Neutrophil (primary cell): ENCODE data around the gene GAK.

ENCODE experiments used
- H3K27ac ChIP-seq: fragments of 200-600 bp; sonication (generic); 2 replicates; pipeline ENCODE4 v1.5.1; 2016; ENCODE audit warnings: mild to moderate bottlenecking, moderate library complexity
- H3K27me3 ChIP-seq: fragments of 200-600 bp; sonication (generic); 2 replicates; pipeline ENCODE4 v1.6.0; 2016; ENCODE audit warnings: mild to moderate bottlenecking
- H3K36me3 ChIP-seq: fragments of 200-600 bp; sonication (generic); 2 replicates; pipeline ENCODE4 v1.5.1; 2017
- H3K4me1 ChIP-seq, 2 experiments: fragments of 200-600 bp in 1 of 2; sonication (generic) in 1 of 2; 1 replicate in 1 of 2; 2 replicates in 1 of 2; pipeline versions ENCODE4 v1.5.1 to v1.6.1; 2013 to 2016; ENCODE audit warnings: low read depth in 1 of 2, low read length in 1 of 2, mild to moderate bottlenecking in 1 of 2, moderate library complexity in 1 of 2; ENCODE audit not compliant: control insufficient read depth in 1 of 2, insufficient read depth in 1 of 2
- H3K4me3 ChIP-seq, 2 experiments: fragments of 200-600 bp in 1 of 2; sonication (generic) in 1 of 2; 1 replicate in 1 of 2; 2 replicates in 1 of 2; pipeline ENCODE4 v1.5.1; 2013 to 2016; ENCODE audit warnings: low read depth in 1 of 2, low read length in 1 of 2, mild to moderate bottlenecking in 1 of 2, moderate library complexity in 1 of 2
- H3K9me3 ChIP-seq: fragments of 200-600 bp; sonication (generic); 2 replicates; pipeline ENCODE4 v1.5.1; 2016
- TF ChIP-seq, protein P1 (sequence below): fragments of 200-600 bp; sonication (generic); IDR thresholded peaks from 2 replicates; pipeline ENCODE4 v1.5.1; 2016; ENCODE audit warnings: antibody characterized with exemption

The GAK gene

DNA sequence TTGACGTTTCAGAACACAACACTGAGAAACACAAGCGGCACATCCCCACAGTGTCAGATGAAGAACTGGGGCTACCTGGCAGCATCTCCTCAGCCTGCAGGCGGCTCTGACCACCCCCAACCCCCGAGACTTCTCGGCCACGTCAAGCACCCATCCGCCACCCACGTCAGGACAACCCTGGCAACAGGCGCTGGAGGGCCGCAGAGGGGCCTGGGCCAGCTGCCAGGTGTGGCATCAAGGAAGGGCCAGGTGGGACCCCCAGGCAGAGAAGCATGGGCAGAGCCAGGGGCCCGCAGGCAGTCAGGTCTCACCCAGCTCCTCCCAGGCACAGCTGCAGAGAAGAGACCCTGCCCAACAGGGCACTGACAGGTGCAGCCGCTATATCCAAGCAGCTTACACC lies 22.3 kb downstream of the GAK start:
- peaks cover 1 to 2% of the 10 kb centered on the region in 2 experiments for H3K4me1 ChIP-seq
- no peak overlapping the region for H3K4me3 ChIP-seq
- H3K9me3 ChIP-seq: no peaks in the 10 kb centered on the region
- no peak overlapping the region for H3K27ac ChIP-seq
- peaks cover 81% of the 10 kb centered on the region for H3K36me3 ChIP-seq
- TF ChIP-seq, protein P1, sequence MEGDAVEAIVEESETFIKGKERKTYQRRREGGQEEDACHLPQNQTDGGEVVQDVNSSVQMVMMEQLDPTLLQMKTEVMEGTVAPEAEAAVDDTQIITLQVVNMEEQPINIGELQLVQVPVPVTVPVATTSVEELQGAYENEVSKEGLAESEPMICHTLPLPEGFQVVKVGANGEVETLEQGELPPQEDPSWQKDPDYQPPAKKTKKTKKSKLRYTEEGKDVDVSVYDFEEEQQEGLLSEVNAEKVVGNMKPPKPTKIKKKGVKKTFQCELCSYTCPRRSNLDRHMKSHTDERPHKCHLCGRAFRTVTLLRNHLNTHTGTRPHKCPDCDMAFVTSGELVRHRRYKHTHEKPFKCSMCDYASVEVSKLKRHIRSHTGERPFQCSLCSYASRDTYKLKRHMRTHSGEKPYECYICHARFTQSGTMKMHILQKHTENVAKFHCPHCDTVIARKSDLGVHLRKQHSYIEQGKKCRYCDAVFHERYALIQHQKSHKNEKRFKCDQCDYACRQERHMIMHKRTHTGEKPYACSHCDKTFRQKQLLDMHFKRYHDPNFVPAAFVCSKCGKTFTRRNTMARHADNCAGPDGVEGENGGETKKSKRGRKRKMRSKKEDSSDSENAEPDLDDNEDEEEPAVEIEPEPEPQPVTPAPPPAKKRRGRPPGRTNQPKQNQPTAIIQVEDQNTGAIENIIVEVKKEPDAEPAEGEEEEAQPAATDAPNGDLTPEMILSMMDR: no peak
- H3K27me3 ChIP-seq: no peaks in the 10 kb centered on the region

DNA sequence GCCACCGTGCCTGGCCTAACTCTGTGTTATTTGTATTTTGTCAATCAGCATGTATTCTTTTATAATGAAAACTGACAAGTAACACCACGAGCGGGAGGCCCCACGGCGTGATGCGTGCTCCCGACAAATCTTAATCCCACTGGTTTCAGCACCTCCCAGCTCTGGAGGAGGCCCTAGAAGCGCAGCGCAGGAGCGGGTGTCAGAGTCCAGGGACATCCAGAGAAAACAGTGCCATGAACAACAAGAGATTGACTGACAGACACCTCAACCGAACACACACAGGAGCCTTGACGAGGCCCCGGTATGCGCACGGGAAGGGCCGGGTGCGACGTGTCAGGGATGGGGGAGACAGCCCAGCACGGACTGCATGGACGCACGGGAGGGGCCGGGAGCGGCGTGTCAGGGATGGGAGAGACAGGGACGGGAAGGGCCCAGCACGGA lies 23.0 kb downstream of the GAK start:
- no peaks in the 10 kb centered on the region for H3K27me3 ChIP-seq
- no peak overlapping the region for H3K4me3 ChIP-seq
- H3K4me1 ChIP-seq: no peaks in the 10 kb centered on the region
- TF ChIP-seq, protein P1: no peak
- H3K36me3 ChIP-seq: peaks cover 88% of the 10 kb centered on the region
- no peak overlapping the region for H3K27ac ChIP-seq
- no peaks in the 10 kb centered on the region for H3K9me3 ChIP-seq

DNA sequence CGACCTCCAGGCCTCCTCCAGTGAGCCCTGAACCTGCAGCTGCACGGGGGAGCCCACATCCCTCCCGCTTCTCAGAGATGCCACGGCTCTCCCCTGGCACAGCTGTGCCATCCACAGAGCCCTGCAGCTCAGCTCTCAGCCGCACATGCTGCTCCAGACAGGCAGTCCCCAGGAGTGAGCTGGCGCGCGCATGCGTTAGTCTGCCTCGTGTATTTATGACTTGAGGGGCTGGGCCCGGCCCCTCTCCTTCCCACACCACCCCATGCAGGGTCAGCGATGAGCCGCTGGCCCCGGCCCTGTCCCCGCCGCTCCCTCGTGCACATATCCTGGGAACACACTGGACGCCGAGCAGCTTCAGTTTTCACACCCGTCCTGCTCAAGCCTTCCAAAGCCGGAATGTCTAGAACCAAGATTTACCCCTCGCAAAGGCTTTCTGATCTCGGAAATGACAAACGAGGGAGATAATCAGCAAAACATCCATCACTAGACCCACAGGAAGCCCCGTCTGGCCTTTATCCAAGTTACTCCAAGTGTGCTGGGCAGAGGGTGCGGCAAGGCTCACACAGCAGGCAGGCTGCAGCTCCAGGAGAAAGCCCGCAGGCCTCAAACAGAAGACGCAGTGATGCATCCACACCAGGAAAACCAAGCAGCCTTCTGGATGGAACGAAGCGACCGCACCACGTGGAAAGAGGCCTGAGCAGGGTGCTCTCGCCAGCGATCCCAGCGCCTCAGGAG lies 24.3 kb downstream of the GAK start:
- Histone ChIP-seq H3K4me1 (no peaks in the 10 kb centered on the region), H3K27me3 (no peaks in the 10 kb centered on the region), H3K36me3 (peaks cover 97% of the 10 kb centered on the region), H3K27ac (no peak overlapping the region), H3K9me3 (no peaks in the 10 kb centered on the region), H3K4me3 (no peak overlapping the region)
- TF ChIP-seq, protein P1: no peak

DNA sequence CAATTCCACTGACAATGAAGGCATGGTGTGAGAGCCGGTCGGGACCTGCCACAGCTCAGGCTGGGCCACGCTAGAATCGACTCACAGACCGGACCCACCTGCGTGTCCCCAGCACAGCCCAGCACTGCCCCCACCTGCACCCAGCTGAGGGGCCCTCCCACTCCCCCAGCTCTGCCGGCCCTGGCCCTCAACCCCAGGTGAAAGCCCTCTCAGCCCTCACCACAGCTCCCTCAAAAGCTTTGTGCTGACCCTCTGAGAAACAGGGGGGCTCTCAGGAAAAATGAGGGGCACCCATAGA lies 25.1 kb downstream of the GAK start:
- TF ChIP-seq, protein P1: no peak
- Histone ChIP-seq H3K27ac (no peak overlapping the region), H3K4me3 (no peak overlapping the region), H3K36me3 (peaks cover 91% of the 10 kb centered on the region), H3K27me3 (no peaks in the 10 kb centered on the region), H3K4me1 (no peaks in the 10 kb centered on the region), H3K9me3 (no peaks in the 10 kb centered on the region)

DNA sequence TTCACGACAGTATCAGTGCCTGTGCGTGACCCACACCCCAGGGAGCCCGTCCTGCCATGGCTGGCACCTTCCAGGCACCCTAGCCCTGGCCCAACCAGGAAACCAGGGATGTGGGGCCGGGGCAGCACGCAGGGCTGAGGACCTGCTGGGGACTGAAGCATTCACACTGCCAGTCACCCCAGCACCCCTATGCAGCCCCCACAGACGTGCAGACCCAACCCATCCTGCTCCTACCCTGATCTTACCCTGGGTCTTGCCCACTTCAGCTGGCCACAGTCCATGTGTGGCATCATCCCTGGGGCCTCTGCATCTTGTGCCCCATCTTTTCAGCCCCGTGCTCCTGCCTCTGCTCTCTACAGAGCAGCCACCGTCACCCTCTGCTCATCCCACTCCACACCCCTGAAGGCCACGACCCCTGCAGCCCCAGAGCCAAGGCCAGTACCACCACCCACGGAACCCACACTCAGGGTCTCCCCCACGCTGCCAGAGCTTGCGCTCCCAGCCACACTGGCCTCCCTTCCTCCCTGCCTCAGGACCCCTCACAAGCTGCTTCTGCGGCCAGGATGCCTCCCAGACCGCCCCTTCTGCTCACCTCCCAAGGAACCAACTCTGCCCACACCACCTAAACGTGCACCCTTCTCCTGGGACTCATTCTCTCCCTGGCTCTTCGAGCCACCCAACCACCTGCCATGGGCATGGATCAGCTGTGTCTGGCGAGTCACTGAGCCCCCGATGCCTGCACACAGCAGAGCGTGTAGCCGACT lies 25.6 kb downstream of the GAK start:
- Histone ChIP-seq H3K9me3 (no peaks in the 10 kb centered on the region), H3K27me3 (no peaks in the 10 kb centered on the region), H3K4me1 (no peaks in the 10 kb centered on the region), H3K4me3 (no peak overlapping the region), H3K36me3 (peaks cover 90% of the 10 kb centered on the region), H3K27ac (no peak overlapping the region)
- TF ChIP-seq, protein P1: no peak
